ENCODE data around the gene SPTB.

Gene SPTB

DNA sequence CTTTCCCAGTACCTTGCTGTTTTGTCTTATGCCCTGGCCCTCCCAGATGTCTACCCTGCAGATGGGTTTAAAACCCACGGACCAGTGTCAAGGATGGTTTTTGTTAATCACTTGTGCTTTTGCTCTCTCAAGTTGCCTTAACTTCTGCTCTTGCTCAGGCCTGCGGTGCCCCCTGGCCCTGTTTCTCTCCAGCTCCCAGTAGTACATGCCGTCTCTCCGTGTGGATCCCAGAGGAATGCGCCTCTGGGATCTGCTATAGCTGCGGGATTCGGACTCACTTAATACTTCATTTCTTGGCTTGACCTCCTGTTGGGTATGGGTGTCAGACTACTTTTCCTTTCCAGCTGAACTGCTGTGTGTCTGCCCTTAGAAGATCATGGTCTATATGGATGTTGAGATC is 160.9 kb downstream of the SPTB start:
- H3K27ac ChIP-seq (ENCODE audit: low read length, poor library complexity, severe bottlenecking) = no peak overlapping the region
- DNase-seq = no peak
- H2BK120ac ChIP-seq (ENCODE audit: low read depth, low read length) = no peak overlapping the region
- peaks cover 0 to 18% of the 10 kb centered on the region in 2 experiments for H3K36me3 ChIP-seq (ENCODE audit: control insufficient read depth in 1 of 2, insufficient read depth in 2 of 2, low read depth in 1 of 2, low read length in 2 of 2)
- H3K14ac ChIP-seq (ENCODE audit: low read length in 2 of 2) = no peak overlapping the region
- peak overlapping the region; percentile 28 for H4K8ac ChIP-seq (ENCODE audit: low read length)
- H3K27me3 ChIP-seq (ENCODE audit: control insufficient read depth in 1 of 2, insufficient read depth in 1 of 2, low read length in 2 of 2) = peaks cover 0 to 16% of the 10 kb centered on the region in 2 experiments
- no peak overlapping the region for H3K4me2 ChIP-seq (ENCODE audit: low read length, poor library complexity, severe bottlenecking)
- no peak overlapping the region for H3K4me3 ChIP-seq (ENCODE audit: insufficient read depth in 1 of 2, low read depth in 1 of 2, low read length in 2 of 2)
- WGBS = 83% methylated on average over 7 of the region's 7 CpGs
- H3K18ac ChIP-seq (ENCODE audit: low read depth in 1 of 2, low read length in 2 of 2) = peak overlapping the region; percentile 14 to 21
- H2AFZ ChIP-seq (ENCODE audit: low read depth, low read length) = no peak overlapping the region
- peaks cover 66% of the 10 kb centered on the region for H3K4me1 ChIP-seq (ENCODE audit: control insufficient read depth, insufficient read depth, low read depth, low read length)
- no peak overlapping the region for H3K23ac ChIP-seq (ENCODE audit: low read length in 2 of 2)
- no peak overlapping the region for H2BK5ac ChIP-seq (ENCODE audit: low read depth, low read length, poor library complexity, severe bottlenecking)
- H2BK12ac ChIP-seq (ENCODE audit: low read length in 2 of 2) = peak overlapping the region; percentile 17 to 59
- no peak overlapping the region for H3K9ac ChIP-seq (ENCODE audit: low read length)
- no peak overlapping the region for H2BK15ac ChIP-seq (ENCODE audit: low read depth, poor library complexity, severe bottlenecking)
- H3K79me1 ChIP-seq (replicated peaks; ENCODE audit: low read length, poor library complexity, severe bottlenecking) = no peaks in the 10 kb centered on the region
- no peak overlapping the region for H4K91ac ChIP-seq (ENCODE audit: low read length)
- H3K9me3 ChIP-seq (ENCODE audit: control insufficient read depth, low read length) = peaks cover 13% of the 10 kb centered on the region
- peak overlapping the region; percentile 51 to 53 for H3K4ac ChIP-seq (ENCODE audit: low read depth in 1 of 2, low read length in 2 of 2)
- H2AK5ac ChIP-seq (ENCODE audit: low read length, severe bottlenecking) = peak overlapping the region; percentile 41

DNA sequence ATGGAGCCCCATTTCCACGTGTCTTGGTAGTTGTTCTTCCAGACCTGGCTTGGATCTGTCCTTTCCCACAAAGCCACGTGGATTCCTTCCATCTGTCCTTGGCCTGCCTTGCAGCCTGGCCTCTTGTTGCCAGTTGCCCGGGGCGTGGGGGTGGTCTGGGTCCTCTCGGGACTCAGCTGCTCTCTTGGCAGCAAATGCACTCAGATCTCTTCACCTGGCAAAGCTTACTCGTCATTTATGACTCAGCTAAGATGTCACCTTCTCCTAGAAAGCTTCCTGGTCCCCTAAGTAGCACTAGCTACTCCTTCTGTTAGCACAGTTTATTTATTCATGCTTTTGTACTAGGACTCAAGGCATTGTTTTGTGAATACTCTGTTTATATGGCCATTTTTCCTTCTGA is 161.8 kb downstream of the SPTB start:
- no peak overlapping the region for H4K8ac ChIP-seq (ENCODE audit: low read length)
- no peak for DNase-seq
- H3K27me3 ChIP-seq (ENCODE audit: control insufficient read depth in 1 of 2, insufficient read depth in 1 of 2, low read length in 2 of 2) = peaks cover 0 to 16% of the 10 kb centered on the region in 2 experiments
- peak overlapping the region in 1 of 2 experiments; percentile 3 for H3K18ac ChIP-seq (ENCODE audit: low read depth in 1 of 2, low read length in 2 of 2)
- no peak overlapping the region for H4K91ac ChIP-seq (ENCODE audit: low read length)
- no peaks in the 10 kb centered on the region for H3K79me1 ChIP-seq (replicated peaks; ENCODE audit: low read length, poor library complexity, severe bottlenecking)
- no peak overlapping the region for H3K4me2 ChIP-seq (ENCODE audit: low read length, poor library complexity, severe bottlenecking)
- peak overlapping the region; percentile 81 for H3K27ac ChIP-seq (ENCODE audit: low read length, poor library complexity, severe bottlenecking)
- H2BK15ac ChIP-seq (ENCODE audit: low read depth, poor library complexity, severe bottlenecking) = no peak overlapping the region
- WGBS = 49% methylated on average over 6 of the region's 6 CpGs
- no peak overlapping the region for H2BK5ac ChIP-seq (ENCODE audit: low read depth, low read length, poor library complexity, severe bottlenecking)
- no peak overlapping the region for H2AFZ ChIP-seq (ENCODE audit: low read depth, low read length)
- H3K9me3 ChIP-seq (ENCODE audit: control insufficient read depth, low read length) = peaks cover 22% of the 10 kb centered on the region
- peak overlapping the region in 1 of 2 experiments; percentile 3 for H3K14ac ChIP-seq (ENCODE audit: low read length in 2 of 2)
- H3K36me3 ChIP-seq (ENCODE audit: control insufficient read depth in 1 of 2, insufficient read depth in 2 of 2, low read depth in 1 of 2, low read length in 2 of 2) = peaks cover 0 to 16% of the 10 kb centered on the region in 2 experiments
- no peak overlapping the region for H2BK120ac ChIP-seq (ENCODE audit: low read depth, low read length)
- H3K4me3 ChIP-seq (ENCODE audit: insufficient read depth in 1 of 2, low read depth in 1 of 2, low read length in 2 of 2) = no peak overlapping the region
- no peak overlapping the region for H2BK12ac ChIP-seq (ENCODE audit: low read length in 2 of 2)
- H3K4me1 ChIP-seq (ENCODE audit: control insufficient read depth, insufficient read depth, low read depth, low read length) = peaks cover 62% of the 10 kb centered on the region
- H3K4ac ChIP-seq (ENCODE audit: low read depth in 1 of 2, low read length in 2 of 2) = peak overlapping the region in 1 of 2 experiments; percentile 20
- no peak overlapping the region for H3K9ac ChIP-seq (ENCODE audit: low read length)
- H2AK5ac ChIP-seq (ENCODE audit: low read length, severe bottlenecking) = peak overlapping the region; percentile 0
- H3K23ac ChIP-seq (ENCODE audit: low read length in 2 of 2) = no peak overlapping the region

DNA sequence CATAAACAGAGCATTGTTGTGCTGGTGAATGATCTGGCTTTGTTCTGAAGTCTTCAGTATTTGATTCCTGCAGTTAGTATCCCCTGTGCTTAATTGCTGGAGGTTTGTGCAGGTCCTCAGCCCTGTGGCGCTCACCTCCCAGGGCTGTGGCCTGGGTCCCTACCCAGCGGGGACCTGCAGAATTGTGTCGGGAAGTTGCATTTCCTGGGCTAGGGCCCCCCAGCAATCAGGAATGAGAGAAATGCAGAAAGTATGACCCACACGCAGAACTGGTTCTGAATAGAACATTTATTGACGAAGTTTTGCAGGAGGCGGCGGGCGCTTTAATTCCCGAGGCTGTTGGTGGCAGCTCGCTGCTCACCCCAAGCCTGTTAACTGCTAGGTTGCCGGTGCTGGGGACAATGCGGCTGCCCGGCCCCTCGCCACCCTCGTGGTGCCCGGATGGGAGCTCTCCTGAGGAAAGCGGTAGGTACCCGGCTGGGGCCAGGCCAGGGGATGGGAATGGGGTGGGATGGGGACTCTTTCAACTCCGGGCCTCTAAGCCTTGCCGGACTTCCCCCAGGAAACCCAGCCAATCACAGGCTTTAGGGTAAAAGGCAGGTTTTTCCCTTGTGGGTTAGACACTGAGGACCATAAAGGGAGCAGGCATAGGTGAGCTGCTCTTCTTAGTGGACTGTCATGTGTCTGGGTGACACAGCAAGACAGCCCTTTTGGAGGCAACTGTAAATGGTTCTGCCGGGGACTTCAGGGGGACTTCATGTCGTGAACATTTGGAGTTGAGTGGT is 163.9 kb downstream of the SPTB start:
- Histone ChIP-seq H3K4ac (ENCODE audit: low read depth in 1 of 2, low read length in 2 of 2) (peak overlapping the region; percentile 47 to 82), H3K27ac (ENCODE audit: low read length, poor library complexity, severe bottlenecking) (peak overlapping the region; percentile 81), H4K91ac (ENCODE audit: low read length) (peak overlapping the region; percentile 22), H4K8ac (ENCODE audit: low read length) (peak overlapping the region; percentile 88), H2BK12ac (ENCODE audit: low read length in 2 of 2) (peak overlapping the region; percentile 41 to 66), H2BK15ac (ENCODE audit: low read depth, poor library complexity, severe bottlenecking) (no peak overlapping the region), H3K36me3 (ENCODE audit: control insufficient read depth in 1 of 2, insufficient read depth in 2 of 2, low read depth in 1 of 2, low read length in 2 of 2) (peaks cover 0 to 13% of the 10 kb centered on the region in 2 experiments), H2AFZ (ENCODE audit: low read depth, low read length) (peak overlapping the region; percentile 23), H3K27me3 (ENCODE audit: control insufficient read depth in 1 of 2, insufficient read depth in 1 of 2, low read length in 2 of 2) (peaks cover 0 to 11% of the 10 kb centered on the region in 2 experiments), H3K4me1 (ENCODE audit: control insufficient read depth, insufficient read depth, low read depth, low read length) (peaks cover 45% of the 10 kb centered on the region), H2AK5ac (ENCODE audit: low read length, severe bottlenecking) (peak overlapping the region; percentile 97), H3K18ac (ENCODE audit: low read depth in 1 of 2, low read length in 2 of 2) (peak overlapping the region; percentile 3 to 67), H3K4me2 (ENCODE audit: low read length, poor library complexity, severe bottlenecking) (peak overlapping the region; percentile 68), H3K23ac (ENCODE audit: low read length in 2 of 2) (peak overlapping the region; percentile 4 to 46), H2BK5ac (ENCODE audit: low read depth, low read length, poor library complexity, severe bottlenecking) (peak overlapping the region; percentile 87), H3K9ac (ENCODE audit: low read length) (no peak overlapping the region), H3K14ac (ENCODE audit: low read length in 2 of 2) (peak overlapping the region in 1 of 2 experiments; percentile 79), H3K4me3 (ENCODE audit: insufficient read depth in 1 of 2, low read depth in 1 of 2, low read length in 2 of 2) (peak overlapping the region in 1 of 2 experiments; percentile 15), H3K9me3 (ENCODE audit: control insufficient read depth, low read length) (peaks cover 32% of the 10 kb centered on the region), H2BK120ac (ENCODE audit: low read depth, low read length) (peak overlapping the region; percentile 73), H3K79me1 (replicated peaks; ENCODE audit: low read length, poor library complexity, severe bottlenecking) (no peaks in the 10 kb centered on the region)
- peak; percentile 40 for DNase-seq
- WGBS = 37% methylated on average over 20 of the region's 22 CpGs

DNA sequence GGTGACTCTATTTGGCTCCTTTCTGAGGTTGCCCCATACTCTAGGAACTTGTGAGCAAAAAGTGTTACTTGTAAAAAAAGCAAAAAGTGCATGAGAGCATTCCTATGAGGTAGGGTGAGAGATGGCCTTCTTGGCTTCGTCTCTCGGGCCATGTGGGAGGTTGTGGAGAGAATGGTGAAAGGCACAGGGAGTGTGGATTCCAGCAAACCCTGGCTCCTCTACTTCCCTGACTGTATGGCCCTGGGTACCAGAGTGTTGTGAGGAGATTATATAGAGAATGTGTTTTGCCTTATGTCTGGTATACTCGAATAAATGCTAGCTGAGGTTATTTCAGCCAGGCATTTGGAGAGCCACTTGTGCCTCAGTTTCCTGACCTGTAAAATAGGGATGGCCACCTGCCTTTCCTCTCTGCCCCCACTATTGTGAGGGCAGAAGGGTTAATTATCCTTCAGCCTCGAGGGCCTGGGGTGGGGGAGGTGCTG is 164.5 kb downstream of the SPTB start:
- H3K14ac ChIP-seq (ENCODE audit: low read length in 2 of 2) = peak overlapping the region in 1 of 2 experiments; percentile 4
- 73% methylated on average over 4 of the region's 4 CpGs for WGBS

More for the DNA sequence above, 164.5 kb downstream of the SPTB start:
- Histone ChIP-seq H3K9me3 (ENCODE audit: control insufficient read depth, low read length) (peaks cover 32% of the 10 kb centered on the region), H3K18ac (ENCODE audit: low read depth in 1 of 2, low read length in 2 of 2) (peak overlapping the region; percentile 3 to 6), H3K79me1 (replicated peaks; ENCODE audit: low read length, poor library complexity, severe bottlenecking) (no peaks in the 10 kb centered on the region), H3K36me3 (ENCODE audit: control insufficient read depth in 1 of 2, insufficient read depth in 2 of 2, low read depth in 1 of 2, low read length in 2 of 2) (peaks cover 0 to 13% of the 10 kb centered on the region in 2 experiments), H2BK12ac (ENCODE audit: low read length in 2 of 2) (no peak overlapping the region), H3K4me1 (ENCODE audit: control insufficient read depth, insufficient read depth, low read depth, low read length) (peaks cover 41% of the 10 kb centered on the region), H4K91ac (ENCODE audit: low read length) (no peak overlapping the region), H4K8ac (ENCODE audit: low read length) (no peak overlapping the region), H3K9ac (ENCODE audit: low read length) (no peak overlapping the region), H3K4me3 (ENCODE audit: insufficient read depth in 1 of 2, low read depth in 1 of 2, low read length in 2 of 2) (no peak overlapping the region), H2BK15ac (ENCODE audit: low read depth, poor library complexity, severe bottlenecking) (no peak overlapping the region), H3K4me2 (ENCODE audit: low read length, poor library complexity, severe bottlenecking) (peak overlapping the region; percentile 68), H3K27ac (ENCODE audit: low read length, poor library complexity, severe bottlenecking) (peak overlapping the region; percentile 81), H3K4ac (ENCODE audit: low read depth in 1 of 2, low read length in 2 of 2) (peak overlapping the region in 1 of 2 experiments; percentile 82), H3K23ac (ENCODE audit: low read length in 2 of 2) (no peak overlapping the region), H2AFZ (ENCODE audit: low read depth, low read length) (no peak overlapping the region), H3K27me3 (ENCODE audit: control insufficient read depth in 1 of 2, insufficient read depth in 1 of 2, low read length in 2 of 2) (peaks cover 0 to 11% of the 10 kb centered on the region in 2 experiments), H2BK5ac (ENCODE audit: low read depth, low read length, poor library complexity, severe bottlenecking) (peak overlapping the region; percentile 87), H2BK120ac (ENCODE audit: low read depth, low read length) (no peak overlapping the region), H2AK5ac (ENCODE audit: low read length, severe bottlenecking) (peak overlapping the region; percentile 83)
- DNase-seq = no peak
